ENCODE data around the gene STBD1. TPM values are rescaled to one million over a fixed set of nuclear protein-coding genes. Genes with fewer than 3 reads are reported as not detected.
A peak's percentile ranks its signal among the peaks of the same experiment; 100 is the strongest.

The STBD1 gene
- total RNA-seq, 1 experiment from 2014 or later = 4.9 TPM

DNA sequence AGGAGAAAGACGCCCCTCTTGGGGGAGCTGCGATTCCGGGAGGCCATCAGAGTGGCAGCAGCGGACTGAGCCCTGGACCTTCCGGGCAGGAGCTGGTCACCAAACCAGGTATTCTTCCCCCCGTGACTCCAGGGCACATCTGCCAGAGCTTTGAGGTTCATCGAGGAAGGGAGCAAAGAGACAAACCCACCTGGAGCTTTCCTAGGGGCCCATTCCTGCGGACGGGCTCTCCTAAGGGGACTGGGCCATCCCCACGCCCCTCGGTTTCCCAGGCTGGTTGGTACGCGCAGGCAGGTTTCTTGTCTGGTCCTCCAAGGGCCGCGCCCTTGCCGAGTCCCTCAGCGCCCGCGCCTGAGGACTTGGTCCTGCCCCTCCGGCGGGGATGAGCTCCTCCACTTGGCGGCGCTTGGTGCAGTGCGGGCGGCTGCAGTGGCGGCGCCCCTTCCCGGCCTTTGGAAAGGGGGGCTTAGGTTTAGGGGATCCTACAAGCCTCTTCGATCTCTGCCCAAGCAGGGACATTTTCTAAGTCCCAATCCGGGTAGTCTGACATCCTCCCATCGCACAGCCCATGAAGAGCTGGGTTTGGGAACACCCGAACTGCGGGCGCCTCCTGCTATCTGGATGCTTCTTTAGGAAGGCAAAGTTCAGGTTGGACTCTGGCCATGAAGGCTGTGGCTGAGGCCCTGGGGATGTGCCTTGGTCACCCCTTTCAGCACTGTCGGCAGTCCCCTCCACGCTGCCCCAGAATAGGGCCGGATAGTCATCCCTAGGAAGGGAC, 538 bp downstream of the STBD1 start:
- H3K9me3 ChIP-seq (ENCODE audit: control insufficient read depth, insufficient read depth, low read depth, low read length) = no peaks in the 10 kb centered on the region
- BruUV-seq (replicated peaks) = no TSS peak
- H3K27ac ChIP-seq (ENCODE audit: low read length) = peak overlapping the region; percentile 81
- TF ChIP-seq, protein P1, sequence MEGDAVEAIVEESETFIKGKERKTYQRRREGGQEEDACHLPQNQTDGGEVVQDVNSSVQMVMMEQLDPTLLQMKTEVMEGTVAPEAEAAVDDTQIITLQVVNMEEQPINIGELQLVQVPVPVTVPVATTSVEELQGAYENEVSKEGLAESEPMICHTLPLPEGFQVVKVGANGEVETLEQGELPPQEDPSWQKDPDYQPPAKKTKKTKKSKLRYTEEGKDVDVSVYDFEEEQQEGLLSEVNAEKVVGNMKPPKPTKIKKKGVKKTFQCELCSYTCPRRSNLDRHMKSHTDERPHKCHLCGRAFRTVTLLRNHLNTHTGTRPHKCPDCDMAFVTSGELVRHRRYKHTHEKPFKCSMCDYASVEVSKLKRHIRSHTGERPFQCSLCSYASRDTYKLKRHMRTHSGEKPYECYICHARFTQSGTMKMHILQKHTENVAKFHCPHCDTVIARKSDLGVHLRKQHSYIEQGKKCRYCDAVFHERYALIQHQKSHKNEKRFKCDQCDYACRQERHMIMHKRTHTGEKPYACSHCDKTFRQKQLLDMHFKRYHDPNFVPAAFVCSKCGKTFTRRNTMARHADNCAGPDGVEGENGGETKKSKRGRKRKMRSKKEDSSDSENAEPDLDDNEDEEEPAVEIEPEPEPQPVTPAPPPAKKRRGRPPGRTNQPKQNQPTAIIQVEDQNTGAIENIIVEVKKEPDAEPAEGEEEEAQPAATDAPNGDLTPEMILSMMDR (IDR thresholded peaks at IDR 0.05) = peak; percentile 74
- TF ChIP-seq SIN3A (IDR thresholded peaks at IDR 0.05; ENCODE audit: borderline replicate concordance, insufficient read depth, low read depth, low read length) = 0 out of 2 replicates have a peak, but pooled peaks have one; percentile 22
- TF ChIP-seq TCF7L2 (IDR thresholded peaks at IDR 0.05; ENCODE audit: low read depth, low read length) = no peak
- DNase-seq (ENCODE audit: low read depth, low spot score) (no peak), ATAC-seq (peak; percentile 74)
- no peaks in the 10 kb centered on the region; the same call in none of the 2 replicates for H3K36me3 ChIP-seq (ENCODE audit: control insufficient read depth, insufficient read depth, low read length)
- no peaks in the 10 kb centered on the region for H3K27me3 ChIP-seq (ENCODE audit: control insufficient read depth, insufficient read depth, low read length)
- peaks cover 3% of the 10 kb centered on the region for H3K4me1 ChIP-seq (ENCODE audit: control insufficient read depth, insufficient read depth, low read length)
- ChIA-PET CTCF (interaction anchor here (0.5 to 0.9 kb wide), 3 partner anchors 25 to 1072 kb away, joined by 3 to 5 read pairs (median 3); no protein-coding TSS in a partner anchor), POLR2A (interaction anchor here (0.5 kb wide), 2 partner anchors 122 to 130 kb away, joined by 5 to 7 read pairs; no protein-coding TSS in a partner anchor)
- intact Hi-C loops (cut with micrococcal nuclease; ENCODE audit: unreplicated experiment) (no loop called here), in situ Hi-C loops (cut with HindIII; ENCODE audit: low pct_unique_long_range_greater_than_20kb, low sequenced_read_pairs) (no loop called here)
- H3K4me3 ChIP-seq (ENCODE audit: low read depth in 2 of 2, low read length in 2 of 2) = peak overlapping the region; percentile 77 to 88

DNA sequence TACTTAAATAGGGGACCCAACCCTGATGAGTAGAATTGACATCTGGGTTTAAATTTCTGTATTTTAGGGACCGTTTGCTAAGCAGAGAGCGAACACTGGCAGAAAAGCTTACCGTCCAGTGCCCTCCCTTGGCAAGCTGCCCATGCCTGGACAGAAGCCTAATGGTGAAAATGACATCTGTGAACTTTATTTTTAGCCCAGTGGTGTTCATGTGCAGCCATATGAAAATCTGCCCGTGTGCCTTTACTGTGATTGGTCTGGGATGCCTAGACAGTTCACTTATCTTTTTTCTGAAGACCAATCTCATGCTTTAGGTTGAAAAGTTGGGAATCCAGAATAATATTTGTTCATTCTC, 1.1 kb downstream of the STBD1 start:
- no peak for DNase-seq (ENCODE audit: low read depth, low spot score)
- no peaks in the 10 kb centered on the region for H3K9me3 ChIP-seq (ENCODE audit: control insufficient read depth, insufficient read depth, low read depth, low read length)
- H3K36me3 ChIP-seq (ENCODE audit: control insufficient read depth, insufficient read depth, low read length) = no peaks in the 10 kb centered on the region; the same call in none of the 2 replicates
- BruUV-seq (replicated peaks) = no TSS peak
- no peak for ATAC-seq
- POLR2A ChIA-PET = interaction anchor here (0.5 kb wide), 1 partner anchor 131 kb away, joined by 7 read pairs; no protein-coding TSS in a partner anchor
- peak overlapping the region; percentile 77 to 88 for H3K4me3 ChIP-seq (ENCODE audit: low read depth in 2 of 2, low read length in 2 of 2)
- in situ Hi-C loops (cut with HindIII; ENCODE audit: low pct_unique_long_range_greater_than_20kb, low sequenced_read_pairs) (no loop called here), intact Hi-C loops (cut with micrococcal nuclease; ENCODE audit: unreplicated experiment) (no loop called here)
- H3K27me3 ChIP-seq (ENCODE audit: control insufficient read depth, insufficient read depth, low read length) = no peaks in the 10 kb centered on the region
- no peaks in the 10 kb centered on the region; the same call in 1 of the 2 replicates for H3K4me1 ChIP-seq (ENCODE audit: control insufficient read depth, insufficient read depth, low read length)
- TF ChIP-seq POLR2AphosphoS5 (IDR thresholded peaks at IDR 0.05; ENCODE audit: low read depth, low read length) = no peak
- TF ChIP-seq, protein P2, sequence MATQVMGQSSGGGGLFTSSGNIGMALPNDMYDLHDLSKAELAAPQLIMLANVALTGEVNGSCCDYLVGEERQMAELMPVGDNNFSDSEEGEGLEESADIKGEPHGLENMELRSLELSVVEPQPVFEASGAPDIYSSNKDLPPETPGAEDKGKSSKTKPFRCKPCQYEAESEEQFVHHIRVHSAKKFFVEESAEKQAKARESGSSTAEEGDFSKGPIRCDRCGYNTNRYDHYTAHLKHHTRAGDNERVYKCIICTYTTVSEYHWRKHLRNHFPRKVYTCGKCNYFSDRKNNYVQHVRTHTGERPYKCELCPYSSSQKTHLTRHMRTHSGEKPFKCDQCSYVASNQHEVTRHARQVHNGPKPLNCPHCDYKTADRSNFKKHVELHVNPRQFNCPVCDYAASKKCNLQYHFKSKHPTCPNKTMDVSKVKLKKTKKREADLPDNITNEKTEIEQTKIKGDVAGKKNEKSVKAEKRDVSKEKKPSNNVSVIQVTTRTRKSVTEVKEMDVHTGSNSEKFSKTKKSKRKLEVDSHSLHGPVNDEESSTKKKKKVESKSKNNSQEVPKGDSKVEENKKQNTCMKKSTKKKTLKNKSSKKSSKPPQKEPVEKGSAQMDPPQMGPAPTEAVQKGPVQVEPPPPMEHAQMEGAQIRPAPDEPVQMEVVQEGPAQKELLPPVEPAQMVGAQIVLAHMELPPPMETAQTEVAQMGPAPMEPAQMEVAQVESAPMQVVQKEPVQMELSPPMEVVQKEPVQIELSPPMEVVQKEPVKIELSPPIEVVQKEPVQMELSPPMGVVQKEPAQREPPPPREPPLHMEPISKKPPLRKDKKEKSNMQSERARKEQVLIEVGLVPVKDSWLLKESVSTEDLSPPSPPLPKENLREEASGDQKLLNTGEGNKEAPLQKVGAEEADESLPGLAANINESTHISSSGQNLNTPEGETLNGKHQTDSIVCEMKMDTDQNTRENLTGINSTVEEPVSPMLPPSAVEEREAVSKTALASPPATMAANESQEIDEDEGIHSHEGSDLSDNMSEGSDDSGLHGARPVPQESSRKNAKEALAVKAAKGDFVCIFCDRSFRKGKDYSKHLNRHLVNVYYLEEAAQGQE (IDR thresholded peaks at IDR 0.05; ENCODE audit: insufficient read depth in 1 of 2, low read depth in 2 of 2, low read length in 1 of 2) = no peak
- TF ChIP-seq TCF7L2 (IDR thresholded peaks at IDR 0.05; ENCODE audit: low read depth, low read length) = no peak
- TF ChIP-seq, protein P1 (IDR thresholded peaks at IDR 0.05) = no peak
- TF ChIP-seq SIN3A (IDR thresholded peaks at IDR 0.05; ENCODE audit: borderline replicate concordance, insufficient read depth, low read depth, low read length) = no peak
- peak overlapping the region; percentile 81; the same call in 1 of the 2 replicates for H3K27ac ChIP-seq (ENCODE audit: low read length)
- CTCF ChIA-PET = interaction anchor here (0.6 to 0.7 kb wide), 2 partner anchors 24 to 197 kb away, joined by 3 read pairs; no protein-coding TSS in a partner anchor

Data from Panc1 (cell line).